A673 (cell line): ENCODE results near the gene CYP2F1.

ENCODE experiments used
- EZH2 ChIP-seq: fragments of 200-600 bp; sonication (generic); IDR thresholded peaks from 2 replicates; pipeline ENCODE4 v1.6.1; 2017; ENCODE audit warnings: borderline replicate concordance, low read depth, mild to moderate bottlenecking, mixed read lengths, antibody characterized with exemption, low read length; ENCODE audit not compliant: poor library complexity, severe bottlenecking
- TF ChIP-seq, protein P1 (sequence below): fragments of 300-800, 200-600 bp; sonication (generic); conservative IDR thresholded peaks from 2 replicates; pipeline ENCODE4 v1.5.1; 2017; ENCODE audit warnings: low read depth, mild to moderate bottlenecking, antibody characterized with exemption, low read length, moderate library complexity, mixed read lengths

GRCh38 chr19:41174297-41174928 lies 60.2 kb downstream of the CYP2F1 start:
- TF ChIP-seq, protein P1, sequence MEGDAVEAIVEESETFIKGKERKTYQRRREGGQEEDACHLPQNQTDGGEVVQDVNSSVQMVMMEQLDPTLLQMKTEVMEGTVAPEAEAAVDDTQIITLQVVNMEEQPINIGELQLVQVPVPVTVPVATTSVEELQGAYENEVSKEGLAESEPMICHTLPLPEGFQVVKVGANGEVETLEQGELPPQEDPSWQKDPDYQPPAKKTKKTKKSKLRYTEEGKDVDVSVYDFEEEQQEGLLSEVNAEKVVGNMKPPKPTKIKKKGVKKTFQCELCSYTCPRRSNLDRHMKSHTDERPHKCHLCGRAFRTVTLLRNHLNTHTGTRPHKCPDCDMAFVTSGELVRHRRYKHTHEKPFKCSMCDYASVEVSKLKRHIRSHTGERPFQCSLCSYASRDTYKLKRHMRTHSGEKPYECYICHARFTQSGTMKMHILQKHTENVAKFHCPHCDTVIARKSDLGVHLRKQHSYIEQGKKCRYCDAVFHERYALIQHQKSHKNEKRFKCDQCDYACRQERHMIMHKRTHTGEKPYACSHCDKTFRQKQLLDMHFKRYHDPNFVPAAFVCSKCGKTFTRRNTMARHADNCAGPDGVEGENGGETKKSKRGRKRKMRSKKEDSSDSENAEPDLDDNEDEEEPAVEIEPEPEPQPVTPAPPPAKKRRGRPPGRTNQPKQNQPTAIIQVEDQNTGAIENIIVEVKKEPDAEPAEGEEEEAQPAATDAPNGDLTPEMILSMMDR: no peak
- no peak for TF ChIP-seq EZH2
